Measurements from ENCODE around the gene PDE10A. TPM values are rescaled to one million over a fixed set of nuclear protein-coding genes. Genes with fewer than 3 reads are reported as not detected.

PDE10A gene
- total and polyA plus RNA-seq, 9 of the 15 experiments (the other 6 are each of a cell fraction or from before 2014, with no cell fraction given): 0.04 TPM; not detected in 8

DNA sequence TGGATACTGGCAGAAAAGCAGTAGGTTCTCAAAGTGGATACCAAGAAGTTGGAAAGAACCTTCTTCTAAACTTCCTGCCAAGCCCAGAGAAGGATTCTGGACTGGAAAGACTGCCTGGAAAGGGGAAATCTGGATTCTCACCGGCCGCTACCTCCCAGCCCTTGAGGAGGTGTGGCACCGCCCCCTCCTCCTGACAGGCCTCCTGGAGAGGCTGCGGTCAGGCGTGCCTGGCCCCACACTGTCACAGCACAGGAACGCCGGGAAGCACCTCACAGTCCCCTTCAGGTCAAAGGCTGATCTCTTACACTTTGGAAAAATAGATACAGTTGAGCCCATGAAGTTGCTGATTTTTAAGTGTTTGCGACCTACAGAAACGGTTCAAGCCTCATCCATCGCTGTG, 16.3 kb upstream of the PDE10A start:
- in situ Hi-C loops (cut with MboI): no loop called here

DNA sequence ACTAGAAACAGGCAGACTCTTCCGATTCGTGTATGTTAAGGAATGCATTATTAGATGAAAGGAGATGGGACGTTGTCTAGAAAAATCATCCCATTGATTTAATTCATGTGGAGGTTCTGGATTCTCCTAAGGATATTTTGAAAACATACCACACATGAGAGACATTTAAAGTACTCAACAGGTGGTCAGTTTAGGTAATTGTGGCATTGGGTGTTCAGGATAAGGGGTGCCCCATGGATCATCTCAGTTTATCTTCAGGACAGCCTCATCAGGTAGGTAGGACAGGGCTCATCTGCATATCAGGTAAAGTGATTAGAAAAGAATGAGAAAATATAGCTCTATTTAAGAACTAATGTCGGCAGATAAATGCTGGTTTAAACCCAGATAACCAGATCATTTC, 15.9 kb upstream of the PDE10A start:
- POLR2A ChIA-PET: no interaction called here
- Histone ChIP-seq H3K36me3 (ENCODE audit: control insufficient read depth, insufficient read depth, low read length) (no peaks in the 10 kb centered on the region), H2AFZ (ENCODE audit: low read depth, low read length) (no peak overlapping the region), H3K9me1 (ENCODE audit: control insufficient read depth, insufficient read depth, low read length) (no peaks in the 10 kb centered on the region), H3K27me3 (ENCODE audit: control insufficient read depth in 2 of 2, insufficient read depth in 2 of 2, low read length in 2 of 2) (no peaks in the 10 kb centered on the region), H3K4me1 (replicated peaks in 1 of 2; ENCODE audit: control insufficient read depth in 2 of 2, insufficient read depth in 2 of 2, low read length in 2 of 2) (no peaks in the 10 kb centered on the region), H3K79me2 (ENCODE audit: control insufficient read depth, insufficient read depth, low read length) (no peaks in the 10 kb centered on the region), H3K4me3 (no peak overlapping the region), H3K27ac (ENCODE audit: extremely low read depth, low read depth, low read length) (no peak overlapping the region), H3K9me3 (replicated peaks; ENCODE audit: control insufficient read depth, insufficient read depth, low read depth, low read length) (no peaks in the 10 kb centered on the region), H3K4me2 (ENCODE audit: insufficient read depth, low read length) (no peak overlapping the region), H4K20me1 (replicated peaks; ENCODE audit: control insufficient read depth, insufficient read depth, low read length) (no peaks in the 10 kb centered on the region), H3K9ac (ENCODE audit: insufficient read depth in 1 of 2, low read depth in 2 of 2, low read length in 2 of 2) (no peak overlapping the region)
- WGBS (ENCODE audit: insufficient coverage, low coverage, missing lambda C conversion rate): 0% methylated on average over 4 of the region's 4 CpGs
- FAIRE-seq: no peak
- intact Hi-C loops (cut with micrococcal nuclease): no loop called here
- no TSS peak for BruUV-seq (replicated peaks)
- CTCF ChIA-PET (ENCODE audit: low intra/inter-chr PET ratio): no interaction called here
- DNase-seq (ENCODE audit: extremely low read depth in 1 of 4, low spot score in 3 of 4): no peak
- in situ Hi-C loops (cut with MboI): no loop called here
- no peak for ATAC-seq
- TF ChIP-seq ZNF263 (CRISPR knock-in tag; IDR thresholded peaks at IDR 0.05; ENCODE audit: borderline replicate concordance): no peak
- TF ChIP-seq, protein P1, sequence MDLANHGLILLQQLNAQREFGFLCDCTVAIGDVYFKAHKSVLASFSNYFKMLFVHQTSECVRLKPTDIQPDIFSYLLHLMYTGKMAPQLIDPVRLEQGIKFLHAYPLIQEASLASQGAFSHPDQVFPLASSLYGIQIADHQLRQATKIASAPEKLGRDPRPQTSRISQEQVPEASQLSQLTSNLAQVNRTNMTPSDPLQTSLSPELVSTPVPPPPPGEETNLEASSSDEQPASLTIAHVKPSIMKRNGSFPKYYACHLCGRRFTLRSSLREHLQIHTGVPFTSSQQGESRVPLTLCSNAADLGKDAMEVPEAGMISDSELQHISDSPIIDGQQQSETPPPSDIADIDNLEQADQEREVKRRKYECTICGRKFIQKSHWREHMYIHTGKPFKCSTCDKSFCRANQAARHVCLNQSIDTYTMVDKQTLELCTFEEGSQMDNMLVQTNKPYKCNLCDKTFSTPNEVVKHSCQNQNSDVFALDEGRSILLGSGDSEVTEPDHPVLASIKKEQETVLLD (IDR thresholded peaks at IDR 0.05): no peak
- TF ChIP-seq, protein P2, sequence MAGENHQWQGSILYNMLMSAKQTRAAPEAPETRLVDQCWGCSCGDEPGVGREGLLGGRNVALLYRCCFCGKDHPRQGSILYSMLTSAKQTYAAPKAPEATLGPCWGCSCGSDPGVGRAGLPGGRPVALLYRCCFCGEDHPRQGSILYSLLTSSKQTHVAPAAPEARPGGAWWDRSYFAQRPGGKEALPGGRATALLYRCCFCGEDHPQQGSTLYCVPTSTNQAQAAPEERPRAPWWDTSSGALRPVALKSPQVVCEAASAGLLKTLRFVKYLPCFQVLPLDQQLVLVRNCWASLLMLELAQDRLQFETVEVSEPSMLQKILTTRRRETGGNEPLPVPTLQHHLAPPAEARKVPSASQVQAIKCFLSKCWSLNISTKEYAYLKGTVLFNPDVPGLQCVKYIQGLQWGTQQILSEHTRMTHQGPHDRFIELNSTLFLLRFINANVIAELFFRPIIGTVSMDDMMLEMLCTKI (IDR thresholded peaks at IDR 0.05; ENCODE audit: partially characterized antibody): no peak
- no peak for TF ChIP-seq MXI1 (IDR thresholded peaks at IDR 0.05; ENCODE audit: low read depth, low read length)
- no peak for TF ChIP-seq DDX20 (tag; IDR thresholded peaks at IDR 0.05; ENCODE audit: low read depth)
- TF ChIP-seq BACH1 (tag; IDR thresholded peaks at IDR 0.05): no peak
- no peak for TF ChIP-seq FOXJ2 (tag; IDR thresholded peaks at IDR 0.05)
- TF ChIP-seq CC2D1A (IDR thresholded peaks at IDR 0.05): no peak
- TF ChIP-seq, protein P3, sequence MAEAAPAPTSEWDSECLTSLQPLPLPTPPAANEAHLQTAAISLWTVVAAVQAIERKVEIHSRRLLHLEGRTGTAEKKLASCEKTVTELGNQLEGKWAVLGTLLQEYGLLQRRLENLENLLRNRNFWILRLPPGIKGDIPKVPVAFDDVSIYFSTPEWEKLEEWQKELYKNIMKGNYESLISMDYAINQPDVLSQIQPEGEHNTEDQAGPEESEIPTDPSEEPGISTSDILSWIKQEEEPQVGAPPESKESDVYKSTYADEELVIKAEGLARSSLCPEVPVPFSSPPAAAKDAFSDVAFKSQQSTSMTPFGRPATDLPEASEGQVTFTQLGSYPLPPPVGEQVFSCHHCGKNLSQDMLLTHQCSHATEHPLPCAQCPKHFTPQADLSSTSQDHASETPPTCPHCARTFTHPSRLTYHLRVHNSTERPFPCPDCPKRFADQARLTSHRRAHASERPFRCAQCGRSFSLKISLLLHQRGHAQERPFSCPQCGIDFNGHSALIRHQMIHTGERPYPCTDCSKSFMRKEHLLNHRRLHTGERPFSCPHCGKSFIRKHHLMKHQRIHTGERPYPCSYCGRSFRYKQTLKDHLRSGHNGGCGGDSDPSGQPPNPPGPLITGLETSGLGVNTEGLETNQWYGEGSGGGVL (CRISPR knock-in tag; IDR thresholded peaks at IDR 0.05): no peak
- TF ChIP-seq CREM (IDR thresholded peaks at IDR 0.05; ENCODE audit: low read depth): no peak
- no peak for TF ChIP-seq TOE1 (IDR thresholded peaks at IDR 0.05; ENCODE audit: borderline replicate concordance)
- no peak for TF ChIP-seq TOE1 (CRISPR knock-in tag; IDR thresholded peaks at IDR 0.05; ENCODE audit: borderline replicate concordance, low read depth)

More for the DNA sequence above, 16.3 kb upstream of the PDE10A start:
- intact Hi-C loops (cut with micrococcal nuclease): no loop called here
- no peak overlapping the region for H3K4me3 ChIP-seq
- H3K79me2 ChIP-seq (ENCODE audit: control insufficient read depth, insufficient read depth, low read length): no peaks in the 10 kb centered on the region
- CTCF ChIA-PET (ENCODE audit: low intra/inter-chr PET ratio): no interaction called here
- ATAC-seq (no peak), DNase-seq (ENCODE audit: extremely low read depth in 1 of 4, low spot score in 3 of 4) (no peak), FAIRE-seq (no peak)
- POLR2A ChIA-PET: no interaction called here
- no peaks in the 10 kb centered on the region for H3K9me1 ChIP-seq (ENCODE audit: control insufficient read depth, insufficient read depth, low read length)
- no peak overlapping the region for H3K4me2 ChIP-seq (ENCODE audit: insufficient read depth, low read length)
- BruUV-seq (replicated peaks): no TSS peak
- H2AFZ ChIP-seq (ENCODE audit: low read depth, low read length): no peak overlapping the region
- no peaks in the 10 kb centered on the region for H4K20me1 ChIP-seq (replicated peaks; ENCODE audit: control insufficient read depth, insufficient read depth, low read length)
- no peaks in the 10 kb centered on the region for H3K9me3 ChIP-seq (replicated peaks; ENCODE audit: control insufficient read depth, insufficient read depth, low read depth, low read length)
- no peak overlapping the region for H3K27ac ChIP-seq (ENCODE audit: extremely low read depth, low read depth, low read length)
- no peaks in the 10 kb centered on the region for H3K4me1 ChIP-seq (replicated peaks in 1 of 2; ENCODE audit: control insufficient read depth in 2 of 2, insufficient read depth in 2 of 2, low read length in 2 of 2)
- H3K36me3 ChIP-seq (ENCODE audit: control insufficient read depth, insufficient read depth, low read length): no peaks in the 10 kb centered on the region
- no peak overlapping the region for H3K9ac ChIP-seq (ENCODE audit: insufficient read depth in 1 of 2, low read depth in 2 of 2, low read length in 2 of 2)
- 3% methylated on average over 10 of the region's 10 CpGs for WGBS (ENCODE audit: insufficient coverage, low coverage, missing lambda C conversion rate)
- H3K27me3 ChIP-seq (ENCODE audit: control insufficient read depth in 2 of 2, insufficient read depth in 2 of 2, low read length in 2 of 2): no peaks in the 10 kb centered on the region
- no peak for TF ChIP-seq ZBED1 (IDR thresholded peaks at IDR 0.05)
- no peak for TF ChIP-seq FOS (IDR thresholded peaks at IDR 0.05; ENCODE audit: extremely low read depth, insufficient read length)
